AML-193 (cell line): ENCODE measurements around the gene TDRD3.
"Not testable (repeated sequence)": the region's sequence is repeated elsewhere in the genome, so short reads cannot be mapped to it uniquely, and the experiment has no call there.

Experiments used
- DNase-seq, 2 experiments: peaks; one replicate each; lab custom pipeline; 2025; lab: John Stamatoyannopoulos, UW

The TDRD3 gene

GRCh38 chr13:60398907-60399589 lies 2.0 kb downstream of the TDRD3 start:
- DNase-seq, result no peak

- no peak for DNase-seq
These were observed 5.0 kb downstream of the TDRD3 start for GRCh38 chr13:60402022-60402421.

GRCh38 chr13:60407095-60407494 lies 10.1 kb downstream of the TDRD3 start:
- no peak for DNase-seq

GRCh38 chr13:60407852-60408251 lies 10.8 kb downstream of the TDRD3 start:
- not testable (repeated sequence) for DNase-seq

GRCh38 chr13:60409574-60410292 lies 12.7 kb downstream of the TDRD3 start:
- DNase-seq, result not testable (repeated sequence)

GRCh38 chr13:60410299-60410698 lies 13.3 kb downstream of the TDRD3 start:
- no peak for DNase-seq

GRCh38 chr13:60411464-60411863 lies 14.4 kb downstream of the TDRD3 start:
- DNase-seq, result no peak

- DNase-seq, result no peak
These were observed 15.0 kb downstream of the TDRD3 start for GRCh38 chr13:60411983-60412382.

GRCh38 chr13:60412909-60413616 lies 16.0 kb downstream of the TDRD3 start:
- DNase-seq, result no peak

- DNase-seq, result no peak
These were observed 17.2 kb downstream of the TDRD3 start for GRCh38 chr13:60414177-60414576.

- DNase-seq, result no peak
These were observed 20.7 kb downstream of the TDRD3 start for GRCh38 chr13:60417734-60418133.

- no peak for DNase-seq
These were observed 21.9 kb downstream of the TDRD3 start for GRCh38 chr13:60418954-60419353.

- DNase-seq, result no peak
These were observed 28.3 kb downstream of the TDRD3 start for GRCh38 chr13:60425332-60425731.

- no peak for DNase-seq
These were observed 29.1 kb downstream of the TDRD3 start for GRCh38 chr13:60426075-60426474.

- no peak for DNase-seq
These were observed 30.3 kb downstream of the TDRD3 start for GRCh38 chr13:60427285-60427684.

- DNase-seq, result peak; percentile 91 to 92
These were observed 34.2 kb downstream of the TDRD3 start for GRCh38 chr13:60431108-60431700.

- no peak for DNase-seq
These were observed 36.5 kb downstream of the TDRD3 start for GRCh38 chr13:60433505-60433904.

- DNase-seq, result no peak
These were observed 38.8 kb downstream of the TDRD3 start for GRCh38 chr13:60435762-60436374.

GRCh38 chr13:60439201-60439600 lies 42.2 kb downstream of the TDRD3 start:
- no peak for DNase-seq

GRCh38 chr13:60441761-60442160 lies 44.7 kb downstream of the TDRD3 start:
- DNase-seq, result no peak

GRCh38 chr13:60448907-60449510 lies 52.0 kb downstream of the TDRD3 start:
- DNase-seq, result peak; percentile 45 to 58

GRCh38 chr13:60453490-60453889 lies 56.5 kb downstream of the TDRD3 start:
- no peak for DNase-seq
